Upper lobe of left lung (tissue), 4 donors: ENCODE data around the gene SOCS7.

ENCODE experiments used
- CTCF ChIP-seq, 6 experiments: fragments of 450-650 bp in 4 of 6; fragments of 200-600 bp in 2 of 6; sonication (generic) in 2 of 6; IDR thresholded peaks; one replicate each; pipeline ENCODE4 v1.5.1; 2016 to 2019; ENCODE audit warnings: antibody characterized with exemption in 6 of 6
- EP300 ChIP-seq, 4 donors: sonication (generic); formaldehyde crosslinking; IDR thresholded peaks; one replicate each; pipeline ENCODE4 v1.5.1; 2017; ENCODE audit warnings: antibody characterized with exemption in 4 of 4, control low read depth in 2 of 4
- POLR2A ChIP-seq, 4 donors: fragments of 450-650 bp; IDR thresholded peaks; one replicate each; pipeline ENCODE4 v1.5.1; 2016 to 2017; ENCODE audit warnings: antibody characterized with exemption in 4 of 4, mild to moderate bottlenecking in 2 of 4
- POLR2AphosphoS5 ChIP-seq, 2 donors: sonication (generic); formaldehyde crosslinking; IDR thresholded peaks; one replicate each; pipeline ENCODE4 v1.5.1; 2017; ENCODE audit warnings: antibody characterized with exemption in 2 of 2

DNA sequence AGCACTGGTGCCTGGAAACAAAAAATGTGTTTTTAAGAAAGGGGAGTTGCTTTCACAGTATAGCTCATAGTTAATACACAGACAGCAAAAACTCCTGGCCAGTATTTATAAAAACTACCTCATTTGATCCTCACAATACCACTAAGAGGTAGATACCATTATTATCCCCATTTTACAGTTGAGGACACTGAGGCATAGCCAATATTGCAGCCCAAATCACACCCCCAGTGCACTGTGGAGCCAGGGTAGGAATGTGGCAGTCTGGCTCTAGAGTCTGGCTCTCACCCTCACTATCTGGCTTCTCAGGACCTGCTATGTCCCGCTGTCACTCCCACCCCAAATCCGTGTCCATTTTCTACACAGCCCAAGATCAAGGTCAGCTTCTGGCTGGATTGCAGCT lies 79.2 kb downstream of the SOCS7 start:
- TF ChIP-seq CTCF (IDR thresholded peaks at IDR 0.05) (no peak), EP300 (IDR thresholded peaks at IDR 0.05) (no peak), POLR2A (IDR thresholded peaks at IDR 0.05) (no peak), POLR2AphosphoS5 (IDR thresholded peaks at IDR 0.05) (no peak)
